H1 (cell line): ENCODE measurements around the gene TMEM30A. TPM values are rescaled to one million over a fixed set of nuclear protein-coding genes. Genes with fewer than 3 reads are reported as not detected.

ENCODE experiments used
- CEBPB ChIP-seq: IDR thresholded peaks from 2 replicates; pipeline ENCODE4 v1.6.1; 2012; ENCODE audit warnings: low read depth, low read length
- CHD2 ChIP-seq: IDR thresholded peaks from 2 replicates; pipeline ENCODE4 v1.6.1; 2012; ENCODE audit warnings: low read length, improper control_type of control experiment
- RFX5 ChIP-seq: IDR thresholded peaks from 2 replicates; pipeline ENCODE4 v1.6.1; 2011; ENCODE audit warnings: low read depth, low read length, improper control_type of control experiment, borderline replicate concordance
- TEAD4 ChIP-seq: IDR thresholded peaks from 2 replicates; pipeline ENCODE4 v1.6.1; 2012; ENCODE audit warnings: low read depth, low read length, inconsistent platforms, mixed read lengths
- polyA plus RNA-seq, 7 experiments: library from polyadenylated mRNA; depleted of rRNA in 3 of 7; stranded (reverse) in 5 of 7; unstranded in 2 of 7; fragments of >200 nt in 5 of 7; fragments of 200-250 nt in 2 of 7; gene quantifications; 1 replicate in 5 of 7; 2 replicates in 1 of 7; 4 replicates in 1 of 7; pipeline versions ENCODE4 v1.2.1 to v1.2.3, GENCODE V29; 2011 to 2013; ENCODE audit warnings: missing spikeins in 2 of 7, mixed read lengths in 2 of 7
- total RNA-seq: library from RNA; stranded (reverse); fragmentation: NEBNext Ultra II Directional; extraction: Animal tissue kit (Norgen Biotek cat#: 25700); gene quantifications from 2 replicates; pipeline ENCODE4 v1.2.1, GENCODE V29; 2021
- TF ChIP-seq, protein P1 (sequence below): fragments of 300-600 bp; sonication (generic); IDR thresholded peaks from 2 replicates; pipeline ENCODE4 v1.7.1; 2012; ENCODE audit warnings: low read length, moderate library complexity, mild to moderate bottlenecking, inconsistent platforms; ENCODE audit not compliant: insufficient replicate concordance
- TF ChIP-seq, protein P2 (sequence below), 3 experiments: IDR thresholded peaks; 1 replicate in 2 of 3; 2 replicates in 1 of 3; pipeline versions ENCODE4 v1.5.1 to v1.6.1; 2011; ENCODE audit warnings: low read length in 3 of 3, mild to moderate bottlenecking in 3 of 3, inconsistent platforms in 2 of 3, low read depth in 1 of 3, moderate library complexity in 1 of 3; ENCODE audit not compliant: insufficient read depth in 1 of 3; ENCODE audit errors: control extremely low read depth in 1 of 3
- TF ChIP-seq, protein P3 (sequence below): IDR thresholded peaks from 2 replicates; pipeline ENCODE4 v1.6.1; 2012; ENCODE audit warnings: inconsistent platforms

Gene TMEM30A
- total and polyA plus RNA-seq, 2 of the 8 experiments (the other 6 are each of a cell fraction or from before 2014, with no cell fraction given) = 10.5 to 71.0 TPM

DNA sequence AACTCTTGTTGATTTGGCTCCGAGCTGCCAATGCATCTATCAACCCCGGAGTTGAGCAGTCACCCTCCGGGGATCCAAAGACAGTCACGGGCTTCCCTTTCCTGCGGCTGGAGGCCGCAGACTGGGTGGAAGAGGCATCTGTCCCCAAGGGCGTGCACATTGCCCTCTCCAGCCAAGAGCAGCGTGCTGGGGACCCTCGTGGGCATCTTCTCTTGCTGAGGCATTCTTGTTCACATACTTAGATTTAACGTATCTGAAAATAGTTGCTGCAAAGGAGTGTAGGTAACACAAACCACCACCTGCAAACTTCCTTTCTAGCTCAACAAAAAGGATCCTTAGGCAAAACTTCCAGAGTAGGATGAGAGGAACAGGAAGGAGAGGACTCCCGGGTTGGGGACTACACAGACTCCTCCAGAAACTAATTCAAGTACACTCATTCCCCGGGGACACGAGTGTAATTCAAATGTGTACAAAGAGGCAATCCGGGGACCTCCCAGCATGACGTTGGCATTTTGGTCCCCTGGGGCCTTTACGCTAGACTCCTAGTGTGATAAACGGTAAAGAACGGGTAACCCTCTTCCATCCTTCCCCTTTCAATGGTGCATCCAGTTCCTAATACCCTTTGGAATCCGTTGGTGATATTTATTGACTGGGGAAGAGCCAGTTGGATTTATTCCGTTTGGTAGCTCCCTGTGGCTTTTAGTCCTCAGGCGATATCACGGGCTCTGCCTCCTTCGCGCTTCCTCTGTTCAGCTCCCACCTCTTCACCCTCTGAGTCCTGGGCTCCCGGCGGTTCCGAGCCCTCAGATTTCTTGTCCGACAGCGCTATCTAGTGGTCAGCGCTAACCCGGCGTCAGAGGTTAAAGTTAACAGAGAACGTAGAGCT is 76.1 kb downstream of the TMEM30A start (continued):
- TF ChIP-seq, protein P1, sequence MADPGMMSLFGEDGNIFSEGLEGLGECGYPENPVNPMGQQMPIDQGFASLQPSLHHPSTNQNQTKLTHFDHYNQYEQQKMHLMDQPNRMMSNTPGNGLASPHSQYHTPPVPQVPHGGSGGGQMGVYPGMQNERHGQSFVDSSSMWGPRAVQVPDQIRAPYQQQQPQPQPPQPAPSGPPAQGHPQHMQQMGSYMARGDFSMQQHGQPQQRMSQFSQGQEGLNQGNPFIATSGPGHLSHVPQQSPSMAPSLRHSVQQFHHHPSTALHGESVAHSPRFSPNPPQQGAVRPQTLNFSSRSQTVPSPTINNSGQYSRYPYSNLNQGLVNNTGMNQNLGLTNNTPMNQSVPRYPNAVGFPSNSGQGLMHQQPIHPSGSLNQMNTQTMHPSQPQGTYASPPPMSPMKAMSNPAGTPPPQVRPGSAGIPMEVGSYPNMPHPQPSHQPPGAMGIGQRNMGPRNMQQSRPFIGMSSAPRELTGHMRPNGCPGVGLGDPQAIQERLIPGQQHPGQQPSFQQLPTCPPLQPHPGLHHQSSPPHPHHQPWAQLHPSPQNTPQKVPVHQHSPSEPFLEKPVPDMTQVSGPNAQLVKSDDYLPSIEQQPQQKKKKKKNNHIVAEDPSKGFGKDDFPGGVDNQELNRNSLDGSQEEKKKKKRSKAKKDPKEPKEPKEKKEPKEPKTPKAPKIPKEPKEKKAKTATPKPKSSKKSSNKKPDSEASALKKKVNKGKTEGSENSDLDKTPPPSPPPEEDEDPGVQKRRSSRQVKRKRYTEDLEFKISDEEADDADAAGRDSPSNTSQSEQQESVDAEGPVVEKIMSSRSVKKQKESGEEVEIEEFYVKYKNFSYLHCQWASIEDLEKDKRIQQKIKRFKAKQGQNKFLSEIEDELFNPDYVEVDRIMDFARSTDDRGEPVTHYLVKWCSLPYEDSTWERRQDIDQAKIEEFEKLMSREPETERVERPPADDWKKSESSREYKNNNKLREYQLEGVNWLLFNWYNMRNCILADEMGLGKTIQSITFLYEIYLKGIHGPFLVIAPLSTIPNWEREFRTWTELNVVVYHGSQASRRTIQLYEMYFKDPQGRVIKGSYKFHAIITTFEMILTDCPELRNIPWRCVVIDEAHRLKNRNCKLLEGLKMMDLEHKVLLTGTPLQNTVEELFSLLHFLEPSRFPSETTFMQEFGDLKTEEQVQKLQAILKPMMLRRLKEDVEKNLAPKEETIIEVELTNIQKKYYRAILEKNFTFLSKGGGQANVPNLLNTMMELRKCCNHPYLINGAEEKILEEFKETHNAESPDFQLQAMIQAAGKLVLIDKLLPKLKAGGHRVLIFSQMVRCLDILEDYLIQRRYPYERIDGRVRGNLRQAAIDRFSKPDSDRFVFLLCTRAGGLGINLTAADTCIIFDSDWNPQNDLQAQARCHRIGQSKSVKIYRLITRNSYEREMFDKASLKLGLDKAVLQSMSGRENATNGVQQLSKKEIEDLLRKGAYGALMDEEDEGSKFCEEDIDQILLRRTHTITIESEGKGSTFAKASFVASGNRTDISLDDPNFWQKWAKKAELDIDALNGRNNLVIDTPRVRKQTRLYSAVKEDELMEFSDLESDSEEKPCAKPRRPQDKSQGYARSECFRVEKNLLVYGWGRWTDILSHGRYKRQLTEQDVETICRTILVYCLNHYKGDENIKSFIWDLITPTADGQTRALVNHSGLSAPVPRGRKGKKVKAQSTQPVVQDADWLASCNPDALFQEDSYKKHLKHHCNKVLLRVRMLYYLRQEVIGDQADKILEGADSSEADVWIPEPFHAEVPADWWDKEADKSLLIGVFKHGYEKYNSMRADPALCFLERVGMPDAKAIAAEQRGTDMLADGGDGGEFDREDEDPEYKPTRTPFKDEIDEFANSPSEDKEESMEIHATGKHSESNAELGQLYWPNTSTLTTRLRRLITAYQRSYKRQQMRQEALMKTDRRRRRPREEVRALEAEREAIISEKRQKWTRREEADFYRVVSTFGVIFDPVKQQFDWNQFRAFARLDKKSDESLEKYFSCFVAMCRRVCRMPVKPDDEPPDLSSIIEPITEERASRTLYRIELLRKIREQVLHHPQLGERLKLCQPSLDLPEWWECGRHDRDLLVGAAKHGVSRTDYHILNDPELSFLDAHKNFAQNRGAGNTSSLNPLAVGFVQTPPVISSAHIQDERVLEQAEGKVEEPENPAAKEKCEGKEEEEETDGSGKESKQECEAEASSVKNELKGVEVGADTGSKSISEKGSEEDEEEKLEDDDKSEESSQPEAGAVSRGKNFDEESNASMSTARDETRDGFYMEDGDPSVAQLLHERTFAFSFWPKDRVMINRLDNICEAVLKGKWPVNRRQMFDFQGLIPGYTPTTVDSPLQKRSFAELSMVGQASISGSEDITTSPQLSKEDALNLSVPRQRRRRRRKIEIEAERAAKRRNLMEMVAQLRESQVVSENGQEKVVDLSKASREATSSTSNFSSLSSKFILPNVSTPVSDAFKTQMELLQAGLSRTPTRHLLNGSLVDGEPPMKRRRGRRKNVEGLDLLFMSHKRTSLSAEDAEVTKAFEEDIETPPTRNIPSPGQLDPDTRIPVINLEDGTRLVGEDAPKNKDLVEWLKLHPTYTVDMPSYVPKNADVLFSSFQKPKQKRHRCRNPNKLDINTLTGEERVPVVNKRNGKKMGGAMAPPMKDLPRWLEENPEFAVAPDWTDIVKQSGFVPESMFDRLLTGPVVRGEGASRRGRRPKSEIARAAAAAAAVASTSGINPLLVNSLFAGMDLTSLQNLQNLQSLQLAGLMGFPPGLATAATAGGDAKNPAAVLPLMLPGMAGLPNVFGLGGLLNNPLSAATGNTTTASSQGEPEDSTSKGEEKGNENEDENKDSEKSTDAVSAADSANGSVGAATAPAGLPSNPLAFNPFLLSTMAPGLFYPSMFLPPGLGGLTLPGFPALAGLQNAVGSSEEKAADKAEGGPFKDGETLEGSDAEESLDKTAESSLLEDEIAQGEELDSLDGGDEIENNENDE = no peak
- TF ChIP-seq RFX5 = 0 out of 2 replicates have a peak, but pooled peaks have one; percentile 12
- TF ChIP-seq CEBPB = no peak
- TF ChIP-seq, protein P2, sequence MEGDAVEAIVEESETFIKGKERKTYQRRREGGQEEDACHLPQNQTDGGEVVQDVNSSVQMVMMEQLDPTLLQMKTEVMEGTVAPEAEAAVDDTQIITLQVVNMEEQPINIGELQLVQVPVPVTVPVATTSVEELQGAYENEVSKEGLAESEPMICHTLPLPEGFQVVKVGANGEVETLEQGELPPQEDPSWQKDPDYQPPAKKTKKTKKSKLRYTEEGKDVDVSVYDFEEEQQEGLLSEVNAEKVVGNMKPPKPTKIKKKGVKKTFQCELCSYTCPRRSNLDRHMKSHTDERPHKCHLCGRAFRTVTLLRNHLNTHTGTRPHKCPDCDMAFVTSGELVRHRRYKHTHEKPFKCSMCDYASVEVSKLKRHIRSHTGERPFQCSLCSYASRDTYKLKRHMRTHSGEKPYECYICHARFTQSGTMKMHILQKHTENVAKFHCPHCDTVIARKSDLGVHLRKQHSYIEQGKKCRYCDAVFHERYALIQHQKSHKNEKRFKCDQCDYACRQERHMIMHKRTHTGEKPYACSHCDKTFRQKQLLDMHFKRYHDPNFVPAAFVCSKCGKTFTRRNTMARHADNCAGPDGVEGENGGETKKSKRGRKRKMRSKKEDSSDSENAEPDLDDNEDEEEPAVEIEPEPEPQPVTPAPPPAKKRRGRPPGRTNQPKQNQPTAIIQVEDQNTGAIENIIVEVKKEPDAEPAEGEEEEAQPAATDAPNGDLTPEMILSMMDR (IDR thresholded peaks at IDR 0.05; ENCODE audit: control extremely low read depth in 1 of 3, insufficient read depth in 1 of 3, low read depth in 1 of 3, low read length in 3 of 3) = peak; percentile 71 to 92 (median 91)
- no peak for TF ChIP-seq CHD2
- no peak for TF ChIP-seq TEAD4
- TF ChIP-seq, protein P3, sequence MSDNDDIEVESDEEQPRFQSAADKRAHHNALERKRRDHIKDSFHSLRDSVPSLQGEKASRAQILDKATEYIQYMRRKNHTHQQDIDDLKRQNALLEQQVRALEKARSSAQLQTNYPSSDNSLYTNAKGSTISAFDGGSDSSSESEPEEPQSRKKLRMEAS = peak; percentile 55; the same call in 1 of the 2 replicates
